ENCODE measurements around the gene RPL11.

Gene RPL11

GRCh38 chr1:23742670-23743286 is 51.2 kb downstream of the RPL11 start:
- no peak for TF ChIP-seq CTCF (IDR thresholded peaks at IDR 0.05; ENCODE audit: low read depth, low read length)
- peak overlapping the region; percentile 83 for H3K4me3 ChIP-seq (ENCODE audit: low read depth, low read length)

- no peak for TF ChIP-seq CTCF (IDR thresholded peaks at IDR 0.05; ENCODE audit: low read depth, low read length)
- H3K4me3 ChIP-seq (ENCODE audit: low read depth, low read length), result peak within 1 kb of the TSS; percentile 83
These were observed 51.9 kb downstream of the RPL11 start, which contains the start of gene ELOA for GRCh38 chr1:23743287-23744152. Gene ELOA, plus strand, starts transcription at chr1:23743471. Its CDS starts 33 bp downstream, at chr1:23743504.

GRCh38 chr1:23745515-23745914 is 53.9 kb downstream of the RPL11 start:
- no peak overlapping the region for H3K4me3 ChIP-seq (ENCODE audit: low read depth, low read length)
- peak; percentile 35; the same call in 1 of the 2 replicates for TF ChIP-seq CTCF (IDR thresholded peaks at IDR 0.05; ENCODE audit: low read depth, low read length)

Measured in WI38 (cell line).